Measurements from ENCODE around the gene LHFPL5. TPM values are rescaled to one million over a fixed set of nuclear protein-coding genes. Genes with fewer than 3 reads are reported as not detected.

Gene LHFPL5
- total and polyA plus RNA-seq, 8 donors, result not detected

GRCh38 chr6:35782424-35782823 is 22.7 kb upstream of the LHFPL5 start:
- Histone ChIP-seq H3K9me3 (no peaks in the 10 kb centered on the region), H3K4me1 (no peaks in the 10 kb centered on the region), H3K36me3 (no peaks in the 10 kb centered on the region), H3K4me3 (no peak overlapping the region), H3K27ac (no peak overlapping the region), H3K27me3 (peaks cover 14 to 56% of the 10 kb centered on the region in 2 donors)
- intact Hi-C loops (cut with DNase I), result no loop called here
- no peak for TF ChIP-seq CTCF (IDR thresholded peaks at IDR 0.05)
- DNase-seq (no peak), ATAC-seq (no peak)

- no peaks in the 10 kb centered on the region for H3K36me3 ChIP-seq
- ATAC-seq, result no peak
- no peaks in the 10 kb centered on the region for H3K4me1 ChIP-seq
- H3K9me3 ChIP-seq, result no peaks in the 10 kb centered on the region
- DNase-seq, result no peak
- H3K27me3 ChIP-seq, result peaks cover 23 to 68% of the 10 kb centered on the region in 2 donors
- H3K4me3 ChIP-seq, result no peak overlapping the region
- H3K27ac ChIP-seq, result no peak overlapping the region
- intact Hi-C loops (cut with DNase I), result no loop called here
- no peak for TF ChIP-seq CTCF (IDR thresholded peaks at IDR 0.05)
These were observed 21.0 kb upstream of the LHFPL5 start for GRCh38 chr6:35784200-35784599.

GRCh38 chr6:35786272-35786671 is 18.9 kb upstream of the LHFPL5 start:
- no peaks in the 10 kb centered on the region for H3K9me3 ChIP-seq
- ATAC-seq, result no peak
- intact Hi-C loops (cut with DNase I), result no loop called here
- TF ChIP-seq CTCF (IDR thresholded peaks at IDR 0.05), result no peak
- no peak overlapping the region for H3K4me3 ChIP-seq
- H3K27ac ChIP-seq, result no peak overlapping the region
- no peaks in the 10 kb centered on the region for H3K4me1 ChIP-seq
- no peaks in the 10 kb centered on the region for H3K36me3 ChIP-seq
- H3K27me3 ChIP-seq, result peaks cover 23 to 85% of the 10 kb centered on the region in 2 donors
- no peak for DNase-seq

GRCh38 chr6:35786810-35787209 is 18.3 kb upstream of the LHFPL5 start:
- H3K36me3 ChIP-seq, result no peaks in the 10 kb centered on the region
- H3K9me3 ChIP-seq, result no peaks in the 10 kb centered on the region
- intact Hi-C loops (cut with DNase I), result no loop called here
- DNase-seq (peak in 1 of 4 donors; percentile 82), ATAC-seq (peak; percentile 38)
- peaks cover 23 to 82% of the 10 kb centered on the region in 2 donors for H3K27me3 ChIP-seq
- no peak overlapping the region for H3K27ac ChIP-seq
- H3K4me3 ChIP-seq, result no peak overlapping the region
- no peaks in the 10 kb centered on the region for H3K4me1 ChIP-seq
- TF ChIP-seq CTCF (IDR thresholded peaks at IDR 0.05), result no peak

DNA sequence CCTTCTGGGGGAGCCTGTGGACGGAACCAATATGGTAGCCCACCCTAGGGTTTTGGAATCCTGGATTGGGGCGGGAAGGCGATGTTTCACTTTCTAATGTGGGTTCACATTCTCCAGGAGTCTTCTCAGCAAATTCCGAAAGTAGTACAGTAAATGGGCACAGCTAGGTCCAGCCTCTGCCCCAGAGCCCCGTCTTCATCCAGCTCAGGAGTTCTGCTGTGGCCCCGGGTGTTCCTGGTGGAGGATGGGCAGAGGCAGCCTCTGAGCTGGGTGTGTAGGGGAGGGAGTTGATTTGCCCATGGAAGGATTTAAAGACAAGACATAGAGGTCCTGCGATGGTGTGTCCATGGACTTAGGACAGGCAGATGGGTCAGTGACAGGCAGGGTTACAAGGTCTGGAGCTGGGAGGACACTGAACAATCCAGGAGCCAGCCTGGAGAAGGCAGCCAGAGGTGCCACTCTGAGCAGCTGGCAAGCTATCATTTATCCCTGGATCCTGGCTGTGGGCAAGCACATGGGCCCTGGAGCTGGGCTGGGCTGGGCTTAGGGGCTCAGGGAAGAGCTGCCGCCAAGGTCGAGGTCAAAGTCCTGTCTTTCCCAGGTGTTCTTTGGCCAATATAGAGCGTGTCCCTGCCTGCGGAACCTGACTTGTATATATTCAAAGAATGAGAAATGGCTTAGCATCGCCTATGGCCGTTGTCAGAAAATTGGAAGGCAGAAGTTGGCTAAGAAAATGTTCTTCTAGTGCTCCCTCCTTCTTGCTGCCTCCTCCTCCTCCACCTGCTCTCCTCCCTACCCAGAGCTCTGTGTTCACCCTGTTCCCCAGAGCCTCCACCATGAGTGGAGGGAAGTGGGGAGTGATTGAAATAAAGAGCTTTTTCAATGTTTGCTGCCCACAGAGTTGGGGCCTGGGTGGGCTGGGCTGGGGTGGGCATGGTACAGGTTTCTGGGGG is 17.6 kb upstream of the LHFPL5 start:
- no peaks in the 10 kb centered on the region for H3K4me1 ChIP-seq
- peaks cover 23 to 82% of the 10 kb centered on the region in 2 donors for H3K27me3 ChIP-seq
- H3K27ac ChIP-seq, result no peak overlapping the region
- no peaks in the 10 kb centered on the region for H3K9me3 ChIP-seq
- intact Hi-C loops (cut with DNase I), result no loop called here
- DNase-seq, result no peak
- no peak for TF ChIP-seq CTCF (IDR thresholded peaks at IDR 0.05)
- H3K36me3 ChIP-seq, result no peaks in the 10 kb centered on the region
- H3K4me3 ChIP-seq, result no peak overlapping the region
- ATAC-seq, result no peak

All from left lung (tissue), 10 donors.